ENCODE results near the gene UTRN. TPM values are rescaled to one million over a fixed set of nuclear protein-coding genes. Genes with fewer than 3 reads are reported as not detected.

Gene UTRN
- total and polyA plus RNA-seq, 10 of the 15 experiments (the other 5 are each of a cell fraction or from before 2014, with no cell fraction given) = 1.6 to 52.6 (median 25.5) TPM

GRCh38 chr6:144314003-144314485, 28.9 kb downstream of the UTRN start:
- Histone ChIP-seq H3K4me1 (ENCODE audit: control insufficient read depth, insufficient read depth, low read length) (no peaks in the 10 kb centered on the region; the same call in 1 of the 2 replicates), H3K4me2 (ENCODE audit: control insufficient read depth, insufficient read depth) (no peak overlapping the region), H3K9ac (ENCODE audit: control insufficient read depth, insufficient read depth, low read length) (no peak overlapping the region), H3K27ac (ENCODE audit: control insufficient read depth, insufficient read depth) (no peak overlapping the region), H3K27me3 (replicated peaks in 1 of 2; ENCODE audit: control insufficient read depth in 2 of 2, insufficient read depth in 2 of 2, low read length in 1 of 2) (peaks cover 0 to 3% of the 10 kb centered on the region in 2 experiments; a peak in 1 of 4 replicates), H2AFZ (ENCODE audit: control insufficient read depth, low read depth, low read length) (no peak overlapping the region), H3K79me2 (ENCODE audit: control insufficient read depth, insufficient read depth, low read length) (no peaks in the 10 kb centered on the region), H3K36me3 (ENCODE audit: control insufficient read depth in 2 of 2, insufficient read depth in 2 of 2, low read length in 1 of 2) (no peaks in the 10 kb centered on the region), H3K4me3 (no peak overlapping the region), H3K9me3 (replicated peaks; ENCODE audit: control insufficient read depth, insufficient read depth, low read length) (no peaks in the 10 kb centered on the region), H4K20me1 (ENCODE audit: control insufficient read depth, insufficient read depth) (no peaks in the 10 kb centered on the region)
- intact Hi-C loops (cut with micrococcal nuclease; ENCODE audit: unreplicated experiment) = no loop called here
- DNase-seq (ENCODE audit: low read depth, low spot score) (no peak), FAIRE-seq (no peak), ATAC-seq (no peak)
- no TSS peak for BruUV-seq (replicated peaks)
- no peak for TF ChIP-seq POLR2AphosphoS5 (IDR thresholded peaks at IDR 0.05; ENCODE audit: low read length)
- TF ChIP-seq GATAD2B (conservative IDR thresholded peaks at IDR 0.05; ENCODE audit: low read depth) = no peak
- no peak for TF ChIP-seq ESRRA (IDR thresholded peaks at IDR 0.05; ENCODE audit: low read length)
- TF ChIP-seq PKNOX1 (IDR thresholded peaks at IDR 0.05) = no peak
- no peak for TF ChIP-seq ZNF274 (IDR thresholded peaks at IDR 0.05; ENCODE audit: insufficient read depth, insufficient read length)
- no peak for TF ChIP-seq IRF3 (IDR thresholded peaks at IDR 0.05)
- no peak for TF ChIP-seq MLLT1 (IDR thresholded peaks at IDR 0.05)
- no peak for TF ChIP-seq ZBTB40 (IDR thresholded peaks at IDR 0.05; ENCODE audit: borderline replicate concordance)
- TF ChIP-seq NR2C1 (IDR thresholded peaks at IDR 0.05) = no peak
- no peak for TF ChIP-seq ZBTB33 (IDR thresholded peaks at IDR 0.05)
- TF ChIP-seq NFXL1 (IDR thresholded peaks at IDR 0.05; ENCODE audit: borderline replicate concordance) = no peak
- RAD21 ChIA-PET (ENCODE audit: unreplicated experiment) = interaction anchor here (1.8 kb wide), 1 partner anchor 9 kb away, joined by 5 read pairs; no protein-coding TSS in a partner anchor
- POLR2A ChIA-PET = no interaction called here
- SMC1A ChIA-PET (ENCODE audit: uncharacterized antibody, unreplicated experiment) = interaction anchor here (0.6 to 1.3 kb wide), 3 partner anchors 9 to 16 kb away, joined by 3 read pairs; no protein-coding TSS in a partner anchor
- in situ Hi-C loops (cut with MboI) = no loop called here
- 76% methylated on average over 5 of the region's 5 CpGs for WGBS (ENCODE audit: insufficient coverage, insufficient replicate concordance, low lambda C conversion rate, missing lambda C conversion rate)
- CTCF ChIA-PET = interaction anchor here (0.8 to 1.2 kb wide), 2 partner anchors 9 to 32 kb away, joined by 3 read pairs; no protein-coding TSS in a partner anchor

Measured in GM12878 (cell line).